GM23338 (cell line): Measurements from ENCODE around the gene GHR. TPM values are rescaled to one million over a fixed set of nuclear protein-coding genes. Genes with fewer than 3 reads are reported as not detected.

Experiments
- ATAC-seq: fragments of 200-7000 bp; cut with Tn5 transposase; 3 replicates; pipeline ENCODE4 v1.9.1; 2020
- DNase-seq: peaks from one replicate; pipeline ENCODE4 v3.0.0-alpha.2; 2015; ENCODE audit warnings: low spot score
- H2AFZ ChIP-seq: fragments of 200-600 bp; sonication (generic); 2 replicates; pipeline ENCODE4 v1.8.0; 2016; ENCODE audit warnings: antibody characterized with exemption, mild to moderate bottlenecking, moderate library complexity
- H3F3A ChIP-seq: fragments of 200-600 bp; sonication (generic); replicated peaks from 2 replicates; pipeline ENCODE4 v1.8.0; 2017; ENCODE audit warnings: antibody characterized with exemption, mixed run types, low read depth
- H3K27ac ChIP-seq: fragments of 200-600 bp; sonication (generic); 2 replicates; pipeline ENCODE4 v1.6.1; 2016; ENCODE audit warnings: low read depth
- H3K27me3 ChIP-seq: fragments of 200-600 bp; sonication (generic); 2 replicates; pipeline ENCODE4 v1.8.0; 2016; ENCODE audit warnings: mild to moderate bottlenecking, mixed run types, moderate library complexity; ENCODE audit not compliant: insufficient read depth
- H3K36me3 ChIP-seq: fragments of 200-600 bp; sonication (generic); 2 replicates; pipeline ENCODE4 v1.8.0; 2016; ENCODE audit warnings: mild to moderate bottlenecking; ENCODE audit not compliant: insufficient read depth
- H3K4me1 ChIP-seq: fragments of 200-600 bp; sonication (generic); 2 replicates; pipeline ENCODE4 v1.8.0; 2016; ENCODE audit warnings: mild to moderate bottlenecking, moderate library complexity; ENCODE audit not compliant: insufficient read depth
- H3K4me2 ChIP-seq: fragments of 200-600 bp; sonication (generic); 2 replicates; pipeline ENCODE4 v1.7.1; 2017; ENCODE audit warnings: mixed run types
- H3K4me3 ChIP-seq: fragments of 200-600 bp; sonication (generic); 2 replicates; pipeline ENCODE4 v1.6.1; 2016; ENCODE audit warnings: mixed run types
- H3K79me2 ChIP-seq: fragments of 200-600 bp; sonication (generic); replicated peaks from 2 replicates; pipeline ENCODE4 v1.8.0; 2017; ENCODE audit warnings: mild to moderate bottlenecking; ENCODE audit not compliant: insufficient read depth
- H3K9me2 ChIP-seq: fragments of 200-600 bp; sonication (generic); 2 replicates; pipeline ENCODE4 v1.8.0; 2017; ENCODE audit not compliant: insufficient read depth
- H4K20me1 ChIP-seq: fragments of 200-600 bp; sonication (generic); replicated peaks from 2 replicates; pipeline ENCODE4 v1.8.0; 2017; ENCODE audit warnings: mild to moderate bottlenecking; ENCODE audit not compliant: insufficient read depth
- H3K27ac Mint-ChIP-seq: 2 replicates; pipeline ENCODE4 v1.8.0; 2020; ENCODE audit warnings: inconsistent platforms, mild to moderate bottlenecking, moderate library complexity, mixed read lengths
- H3K27me3 Mint-ChIP-seq: 3 replicates; pipeline ENCODE4 v1.8.0; 2022; ENCODE audit warnings: low read depth, mild to moderate bottlenecking, moderate library complexity, mixed read lengths, inconsistent platforms; ENCODE audit not compliant: insufficient read depth, poor library complexity
- H3K36me3 Mint-ChIP-seq: 3 replicates; pipeline ENCODE4 v1.8.0; 2021; ENCODE audit warnings: low read depth, mild to moderate bottlenecking, inconsistent platforms, moderate library complexity, mixed read lengths
- H3K4me1 Mint-ChIP-seq: 3 replicates; pipeline ENCODE4 v1.8.0; 2020; ENCODE audit warnings: mild to moderate bottlenecking, inconsistent platforms, mixed read lengths
- H3K4me3 Mint-ChIP-seq: 3 replicates; pipeline ENCODE4 v1.8.0; 2021; ENCODE audit warnings: moderate library complexity, mild to moderate bottlenecking, inconsistent platforms, mixed read lengths
- H3K9me3 Mint-ChIP-seq: 3 replicates; pipeline ENCODE4 v1.8.0; 2020; ENCODE audit warnings: moderate library complexity, mild to moderate bottlenecking, inconsistent platforms, mixed read lengths
- CREB1 ChIP-seq: fragments of 250-450 bp; sonication (Bioruptor Pico); IDR thresholded peaks from 2 replicates; pipeline ENCODE4 v1.5.0; 2020; ENCODE audit warnings: low read depth, mild to moderate bottlenecking, moderate library complexity
- EZH2 ChIP-seq: fragments of 200-600 bp; sonication (generic); IDR thresholded peaks from one replicate; pipeline ENCODE4 v1.8.0; 2017; ENCODE audit warnings: antibody characterized with exemption, mild to moderate bottlenecking, low read depth; ENCODE audit not compliant: unreplicated experiment
- EZH2phosphoT487 ChIP-seq: fragments of 200-600 bp; sonication (generic); IDR thresholded peaks from one replicate; pipeline ENCODE4 v1.8.1; 2018; ENCODE audit warnings: antibody characterized with exemption; ENCODE audit not compliant: unreplicated experiment
- JUNB ChIP-seq: IDR thresholded peaks from one replicate; pipeline ENCODE4 v1.6.1; 2016; ENCODE audit warnings: antibody characterized with exemption; ENCODE audit not compliant: unreplicated experiment
- NANOG ChIP-seq: IDR thresholded peaks from 2 replicates; pipeline ENCODE4 v1.6.1; 2016; ENCODE audit warnings: antibody characterized with exemption, borderline replicate concordance
- POLR2AphosphoS5 ChIP-seq: IDR thresholded peaks from 2 replicates; pipeline ENCODE4 v1.6.1; 2016; ENCODE audit warnings: antibody characterized with exemption, low read depth
- STAT1 ChIP-seq: IDR thresholded peaks from one replicate; pipeline ENCODE4 v1.6.1; 2016; ENCODE audit warnings: antibody characterized with exemption; ENCODE audit not compliant: unreplicated experiment
- ZNF114 ChIP-seq: fragments of 250-450 bp; sonication (Bioruptor Pico); IDR thresholded peaks from 2 replicates; pipeline ENCODE4 v1.5.0; 2020; ENCODE audit warnings: mild to moderate bottlenecking, moderate library complexity
- ZNF331 ChIP-seq: fragments of 250-450 bp; sonication (Bioruptor Pico); IDR thresholded peaks from 2 replicates; pipeline ENCODE4 v1.5.0; 2020; ENCODE audit warnings: low read depth, mild to moderate bottlenecking, moderate library complexity
- polyA plus RNA-seq: library from polyadenylated mRNA; unstranded; fragments of >200 nt; fragmentation: Nextera tagmentation; extraction: Ambion mirVana; gene quantifications from 2 replicates; pipeline ENCODE4 v1.2.1, GENCODE V29; 2016
- total RNA-seq: library from RNA; depleted of rRNA; stranded (reverse); fragments of >200 nt; shearing (Covaris generic); gene quantifications from 2 replicates; pipeline ENCODE4 v1.2.3, GENCODE V29; 2014
- TF ChIP-seq, protein P1 (sequence below), 2 experiments: fragments of 200-600 bp in 1 of 2; sonication (generic) in 1 of 2; conservative IDR thresholded peaks; 2 replicates each; pipeline versions ENCODE4 v1.5.1 to v1.6.1; 2016 to 2017; ENCODE audit warnings: antibody characterized with exemption in 2 of 2, low read depth in 2 of 2, mild to moderate bottlenecking in 2 of 2, moderate library complexity in 1 of 2
- TF ChIP-seq, protein P2 (sequence below): IDR thresholded peaks from one replicate; pipeline ENCODE4 v1.6.1; 2018; ENCODE audit warnings: antibody characterized with exemption; ENCODE audit not compliant: unreplicated experiment
- TF ChIP-seq, protein P3 (sequence below): fragments of 250-450 bp; sonication (Bioruptor Pico); IDR thresholded peaks from 2 replicates; pipeline ENCODE4 v1.5.0; 2020; ENCODE audit warnings: mild to moderate bottlenecking, moderate library complexity
- TF ChIP-seq, protein P4 (sequence below): IDR thresholded peaks from 2 replicates; pipeline ENCODE4 v1.6.1; 2016; ENCODE audit warnings: antibody characterized with exemption

GHR gene
- total and polyA plus RNA-seq, 2 experiments from 2014 or later, result 0.21 to 1.9 TPM

DNA sequence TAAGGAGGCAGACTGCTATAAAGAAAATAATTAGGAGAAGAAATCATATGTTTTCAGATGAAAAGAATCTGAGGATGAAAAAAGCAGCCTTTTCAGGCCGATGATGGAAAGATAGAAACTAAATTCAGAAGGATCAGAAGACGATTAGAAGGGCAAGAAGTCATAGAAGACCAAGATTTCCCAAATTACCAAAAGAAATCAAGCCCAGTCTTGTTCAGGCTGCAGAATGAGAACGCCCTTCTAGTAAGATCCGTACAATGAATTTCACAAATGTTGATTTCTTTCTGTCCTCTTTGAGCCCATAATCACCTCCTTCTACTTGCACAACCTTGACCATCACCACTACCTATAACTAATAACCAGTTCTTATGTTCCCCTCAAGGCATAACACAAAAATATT is 218.8 kb downstream of the GHR start:
- Mint-ChIP-seq H3K9me3 (peaks cover 3% of the 10 kb centered on the region; the same call in 2 of the 3 replicates), H3K4me1 (no peaks in the 10 kb centered on the region), H3K4me3 (no peak overlapping the region), H3K36me3 (no peaks in the 10 kb centered on the region), H3K27ac (no peak overlapping the region), H3K27me3 (no peaks in the 10 kb centered on the region)
- H3K27ac ChIP-seq, result no peak overlapping the region
- H2AFZ ChIP-seq, result no peak overlapping the region
- H4K20me1 ChIP-seq, result no peaks in the 10 kb centered on the region
- H3F3A ChIP-seq, result no peaks in the 10 kb centered on the region
- no peaks in the 10 kb centered on the region for H3K27me3 ChIP-seq
- ATAC-seq (no peak), DNase-seq (no peak)
- H3K4me3 ChIP-seq, result no peak overlapping the region
- no peaks in the 10 kb centered on the region for H3K9me2 ChIP-seq
- no peaks in the 10 kb centered on the region for H3K4me1 ChIP-seq
- no peak for TF ChIP-seq EZH2
- TF ChIP-seq, protein P1, sequence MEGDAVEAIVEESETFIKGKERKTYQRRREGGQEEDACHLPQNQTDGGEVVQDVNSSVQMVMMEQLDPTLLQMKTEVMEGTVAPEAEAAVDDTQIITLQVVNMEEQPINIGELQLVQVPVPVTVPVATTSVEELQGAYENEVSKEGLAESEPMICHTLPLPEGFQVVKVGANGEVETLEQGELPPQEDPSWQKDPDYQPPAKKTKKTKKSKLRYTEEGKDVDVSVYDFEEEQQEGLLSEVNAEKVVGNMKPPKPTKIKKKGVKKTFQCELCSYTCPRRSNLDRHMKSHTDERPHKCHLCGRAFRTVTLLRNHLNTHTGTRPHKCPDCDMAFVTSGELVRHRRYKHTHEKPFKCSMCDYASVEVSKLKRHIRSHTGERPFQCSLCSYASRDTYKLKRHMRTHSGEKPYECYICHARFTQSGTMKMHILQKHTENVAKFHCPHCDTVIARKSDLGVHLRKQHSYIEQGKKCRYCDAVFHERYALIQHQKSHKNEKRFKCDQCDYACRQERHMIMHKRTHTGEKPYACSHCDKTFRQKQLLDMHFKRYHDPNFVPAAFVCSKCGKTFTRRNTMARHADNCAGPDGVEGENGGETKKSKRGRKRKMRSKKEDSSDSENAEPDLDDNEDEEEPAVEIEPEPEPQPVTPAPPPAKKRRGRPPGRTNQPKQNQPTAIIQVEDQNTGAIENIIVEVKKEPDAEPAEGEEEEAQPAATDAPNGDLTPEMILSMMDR (conservative IDR thresholded peaks at IDR 0.05; ENCODE audit: low read depth in 2 of 2), result no peak
- TF ChIP-seq CREB1 (CRISPR knock-in tag), result no peak
- TF ChIP-seq, protein P2, sequence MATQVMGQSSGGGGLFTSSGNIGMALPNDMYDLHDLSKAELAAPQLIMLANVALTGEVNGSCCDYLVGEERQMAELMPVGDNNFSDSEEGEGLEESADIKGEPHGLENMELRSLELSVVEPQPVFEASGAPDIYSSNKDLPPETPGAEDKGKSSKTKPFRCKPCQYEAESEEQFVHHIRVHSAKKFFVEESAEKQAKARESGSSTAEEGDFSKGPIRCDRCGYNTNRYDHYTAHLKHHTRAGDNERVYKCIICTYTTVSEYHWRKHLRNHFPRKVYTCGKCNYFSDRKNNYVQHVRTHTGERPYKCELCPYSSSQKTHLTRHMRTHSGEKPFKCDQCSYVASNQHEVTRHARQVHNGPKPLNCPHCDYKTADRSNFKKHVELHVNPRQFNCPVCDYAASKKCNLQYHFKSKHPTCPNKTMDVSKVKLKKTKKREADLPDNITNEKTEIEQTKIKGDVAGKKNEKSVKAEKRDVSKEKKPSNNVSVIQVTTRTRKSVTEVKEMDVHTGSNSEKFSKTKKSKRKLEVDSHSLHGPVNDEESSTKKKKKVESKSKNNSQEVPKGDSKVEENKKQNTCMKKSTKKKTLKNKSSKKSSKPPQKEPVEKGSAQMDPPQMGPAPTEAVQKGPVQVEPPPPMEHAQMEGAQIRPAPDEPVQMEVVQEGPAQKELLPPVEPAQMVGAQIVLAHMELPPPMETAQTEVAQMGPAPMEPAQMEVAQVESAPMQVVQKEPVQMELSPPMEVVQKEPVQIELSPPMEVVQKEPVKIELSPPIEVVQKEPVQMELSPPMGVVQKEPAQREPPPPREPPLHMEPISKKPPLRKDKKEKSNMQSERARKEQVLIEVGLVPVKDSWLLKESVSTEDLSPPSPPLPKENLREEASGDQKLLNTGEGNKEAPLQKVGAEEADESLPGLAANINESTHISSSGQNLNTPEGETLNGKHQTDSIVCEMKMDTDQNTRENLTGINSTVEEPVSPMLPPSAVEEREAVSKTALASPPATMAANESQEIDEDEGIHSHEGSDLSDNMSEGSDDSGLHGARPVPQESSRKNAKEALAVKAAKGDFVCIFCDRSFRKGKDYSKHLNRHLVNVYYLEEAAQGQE, result no peak
- TF ChIP-seq EZH2phosphoT487, result no peak
- no peak for TF ChIP-seq ZNF114 (CRISPR knock-in tag)
- TF ChIP-seq STAT1, result no peak
- TF ChIP-seq, protein P3, sequence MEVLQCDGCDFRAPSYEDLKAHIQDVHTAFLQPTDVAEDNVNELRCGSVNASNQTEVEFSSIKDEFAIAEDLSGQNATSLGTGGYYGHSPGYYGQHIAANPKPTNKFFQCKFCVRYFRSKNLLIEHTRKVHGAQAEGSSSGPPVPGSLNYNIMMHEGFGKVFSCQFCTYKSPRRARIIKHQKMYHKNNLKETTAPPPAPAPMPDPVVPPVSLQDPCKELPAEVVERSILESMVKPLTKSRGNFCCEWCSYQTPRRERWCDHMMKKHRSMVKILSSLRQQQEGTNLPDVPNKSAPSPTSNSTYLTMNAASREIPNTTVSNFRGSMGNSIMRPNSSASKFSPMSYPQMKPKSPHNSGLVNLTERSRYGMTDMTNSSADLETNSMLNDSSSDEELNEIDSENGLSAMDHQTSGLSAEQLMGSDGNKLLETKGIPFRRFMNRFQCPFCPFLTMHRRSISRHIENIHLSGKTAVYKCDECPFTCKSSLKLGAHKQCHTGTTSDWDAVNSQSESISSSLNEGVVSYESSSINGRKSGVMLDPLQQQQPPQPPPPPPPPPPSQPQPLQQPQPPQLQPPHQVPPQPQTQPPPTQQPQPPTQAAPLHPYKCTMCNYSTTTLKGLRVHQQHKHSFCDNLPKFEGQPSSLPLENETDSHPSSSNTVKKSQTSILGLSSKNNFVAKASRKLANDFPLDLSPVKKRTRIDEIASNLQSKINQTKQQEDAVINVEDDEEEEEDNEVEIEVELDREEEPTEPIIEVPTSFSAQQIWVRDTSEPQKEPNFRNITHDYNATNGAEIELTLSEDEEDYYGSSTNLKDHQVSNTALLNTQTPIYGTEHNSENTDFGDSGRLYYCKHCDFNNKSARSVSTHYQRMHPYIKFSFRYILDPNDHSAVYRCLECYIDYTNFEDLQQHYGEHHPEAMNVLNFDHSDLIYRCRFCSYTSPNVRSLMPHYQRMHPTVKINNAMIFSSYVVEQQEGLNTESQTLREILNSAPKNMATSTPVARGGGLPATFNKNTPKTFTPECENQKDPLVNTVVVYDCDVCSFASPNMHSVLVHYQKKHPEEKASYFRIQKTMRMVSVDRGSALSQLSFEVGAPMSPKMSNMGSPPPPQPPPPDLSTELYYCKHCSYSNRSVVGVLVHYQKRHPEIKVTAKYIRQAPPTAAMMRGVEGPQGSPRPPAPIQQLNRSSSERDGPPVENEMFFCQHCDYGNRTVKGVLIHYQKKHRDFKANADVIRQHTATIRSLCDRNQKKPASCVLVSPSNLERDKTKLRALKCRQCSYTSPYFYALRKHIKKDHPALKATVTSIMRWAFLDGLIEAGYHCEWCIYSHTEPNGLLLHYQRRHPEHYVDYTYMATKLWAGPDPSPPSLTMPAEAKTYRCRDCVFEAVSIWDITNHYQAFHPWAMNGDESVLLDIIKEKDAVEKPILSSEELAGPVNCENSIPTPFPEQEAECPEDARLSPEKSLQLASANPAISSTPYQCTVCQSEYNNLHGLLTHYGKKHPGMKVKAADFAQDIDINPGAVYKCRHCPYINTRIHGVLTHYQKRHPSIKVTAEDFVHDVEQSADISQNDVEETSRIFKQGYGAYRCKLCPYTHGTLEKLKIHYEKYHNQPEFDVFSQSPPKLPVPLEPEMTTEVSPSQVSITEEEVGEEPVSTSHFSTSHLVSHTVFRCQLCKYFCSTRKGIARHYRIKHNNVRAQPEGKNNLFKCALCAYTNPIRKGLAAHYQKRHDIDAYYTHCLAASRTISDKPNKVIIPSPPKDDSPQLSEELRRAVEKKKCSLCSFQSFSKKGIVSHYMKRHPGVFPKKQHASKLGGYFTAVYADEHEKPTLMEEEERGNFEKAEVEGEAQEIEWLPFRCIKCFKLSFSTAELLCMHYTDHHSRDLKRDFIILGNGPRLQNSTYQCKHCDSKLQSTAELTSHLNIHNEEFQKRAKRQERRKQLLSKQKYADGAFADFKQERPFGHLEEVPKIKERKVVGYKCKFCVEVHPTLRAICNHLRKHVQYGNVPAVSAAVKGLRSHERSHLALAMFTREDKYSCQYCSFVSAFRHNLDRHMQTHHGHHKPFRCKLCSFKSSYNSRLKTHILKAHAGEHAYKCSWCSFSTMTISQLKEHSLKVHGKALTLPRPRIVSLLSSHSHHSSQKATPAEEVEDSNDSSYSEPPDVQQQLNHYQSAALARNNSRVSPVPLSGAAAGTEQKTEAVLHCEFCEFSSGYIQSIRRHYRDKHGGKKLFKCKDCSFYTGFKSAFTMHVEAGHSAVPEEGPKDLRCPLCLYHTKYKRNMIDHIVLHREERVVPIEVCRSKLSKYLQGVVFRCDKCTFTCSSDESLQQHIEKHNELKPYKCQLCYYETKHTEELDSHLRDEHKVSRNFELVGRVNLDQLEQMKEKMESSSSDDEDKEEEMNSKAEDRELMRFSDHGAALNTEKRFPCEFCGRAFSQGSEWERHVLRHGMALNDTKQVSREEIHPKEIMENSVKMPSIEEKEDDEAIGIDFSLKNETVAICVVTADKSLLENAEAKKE (CRISPR knock-in tag), result no peak
- TF ChIP-seq, protein P4, sequence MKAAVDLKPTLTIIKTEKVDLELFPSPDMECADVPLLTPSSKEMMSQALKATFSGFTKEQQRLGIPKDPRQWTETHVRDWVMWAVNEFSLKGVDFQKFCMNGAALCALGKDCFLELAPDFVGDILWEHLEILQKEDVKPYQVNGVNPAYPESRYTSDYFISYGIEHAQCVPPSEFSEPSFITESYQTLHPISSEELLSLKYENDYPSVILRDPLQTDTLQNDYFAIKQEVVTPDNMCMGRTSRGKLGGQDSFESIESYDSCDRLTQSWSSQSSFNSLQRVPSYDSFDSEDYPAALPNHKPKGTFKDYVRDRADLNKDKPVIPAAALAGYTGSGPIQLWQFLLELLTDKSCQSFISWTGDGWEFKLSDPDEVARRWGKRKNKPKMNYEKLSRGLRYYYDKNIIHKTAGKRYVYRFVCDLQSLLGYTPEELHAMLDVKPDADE, result no peak
- TF ChIP-seq NANOG, result no peak
- TF ChIP-seq ZNF331, result no peak
- TF ChIP-seq JUNB, result no peak
- no peak for TF ChIP-seq POLR2AphosphoS5
- no peaks in the 10 kb centered on the region for H3K36me3 ChIP-seq
- H3K4me2 ChIP-seq, result no peak overlapping the region
- H3K79me2 ChIP-seq, result no peaks in the 10 kb centered on the region
